ENCODE measurements around the gene CASD1.

Gene CASD1

DNA sequence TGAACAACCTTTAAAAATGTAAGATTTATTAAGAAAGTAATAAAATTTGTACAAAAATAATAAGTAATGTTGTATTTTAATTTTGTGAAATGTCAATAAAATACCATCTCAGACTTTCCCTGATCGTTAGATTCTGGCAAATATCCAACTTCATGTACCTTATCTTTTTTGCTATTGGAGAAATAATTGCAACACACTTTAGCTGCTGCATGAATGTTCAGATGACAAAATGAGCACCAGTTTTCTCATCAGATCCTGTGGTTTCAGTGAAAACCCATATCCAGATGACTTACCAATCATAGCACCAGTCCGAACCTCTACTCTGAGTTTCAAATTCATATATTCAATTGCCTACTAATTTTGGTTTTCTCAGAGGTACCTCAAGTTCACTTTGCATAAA, 69.9 kb downstream of the CASD1 start:
- DNase-seq (ENCODE audit: low read depth in 3 of 3, low spot score in 1 of 3), result no peak

DNA sequence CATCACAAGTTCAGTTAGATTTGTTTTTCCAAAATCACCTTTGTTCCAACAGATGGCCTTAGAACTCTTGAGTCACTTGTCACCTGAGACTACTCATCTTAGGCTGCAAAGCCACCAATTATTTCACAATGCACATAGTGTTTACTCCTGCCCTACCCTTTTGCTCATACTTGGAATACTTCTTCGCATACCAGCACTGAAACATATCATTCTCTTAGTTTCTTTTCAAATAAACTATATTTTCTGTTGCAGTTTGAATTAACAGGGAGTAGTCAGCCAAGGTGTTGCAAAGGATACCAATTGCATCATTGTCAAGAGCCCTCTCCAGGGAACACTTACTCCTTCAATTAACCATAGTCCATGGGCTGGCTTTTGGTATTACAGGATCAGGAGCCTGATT, 71.0 kb downstream of the CASD1 start:
- no peak for DNase-seq (ENCODE audit: low read depth in 3 of 3, low spot score in 1 of 3)

DNA sequence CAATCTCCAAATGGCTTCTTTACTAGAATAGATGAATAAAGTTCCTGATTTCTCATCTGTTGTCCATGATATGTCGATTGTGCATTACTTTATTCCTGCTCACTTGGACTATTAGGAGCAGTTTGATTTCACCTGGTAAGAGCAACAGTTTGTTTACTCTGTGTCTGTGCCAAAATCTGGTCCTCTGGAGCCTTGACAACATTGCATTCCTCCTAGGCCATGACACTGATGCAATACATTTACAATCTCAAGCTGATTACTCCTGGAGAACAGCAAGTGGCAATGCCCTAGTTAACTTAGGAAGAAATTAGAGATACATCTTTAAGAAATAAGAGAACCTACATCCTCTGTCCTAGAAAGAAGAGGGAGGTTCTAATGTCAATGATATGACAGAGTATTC, 74.5 kb downstream of the CASD1 start:
- DNase-seq (ENCODE audit: low read depth in 3 of 3, low spot score in 1 of 3), result no peak

DNA sequence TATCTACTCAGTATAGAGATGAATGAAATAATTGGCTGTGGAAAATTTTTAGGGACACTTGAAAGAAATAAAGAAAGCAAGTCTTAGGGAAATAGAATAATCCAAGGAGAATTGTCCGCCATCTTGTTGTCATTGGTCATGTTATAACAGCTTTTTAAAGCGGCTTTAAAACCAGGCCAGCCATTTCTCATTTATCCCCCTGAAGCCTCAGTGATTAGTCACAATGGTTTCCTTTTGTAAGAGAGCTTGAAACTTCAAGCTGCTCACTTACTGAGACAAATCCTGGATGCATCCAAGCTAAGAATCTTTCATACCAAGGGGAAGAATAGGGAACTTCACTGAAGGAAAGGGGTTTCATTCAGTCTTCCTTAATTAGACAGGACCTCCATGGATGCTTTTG, 78.5 kb downstream of the CASD1 start:
- no peak for DNase-seq (ENCODE audit: low read depth in 3 of 3, low spot score in 1 of 3)

DNA sequence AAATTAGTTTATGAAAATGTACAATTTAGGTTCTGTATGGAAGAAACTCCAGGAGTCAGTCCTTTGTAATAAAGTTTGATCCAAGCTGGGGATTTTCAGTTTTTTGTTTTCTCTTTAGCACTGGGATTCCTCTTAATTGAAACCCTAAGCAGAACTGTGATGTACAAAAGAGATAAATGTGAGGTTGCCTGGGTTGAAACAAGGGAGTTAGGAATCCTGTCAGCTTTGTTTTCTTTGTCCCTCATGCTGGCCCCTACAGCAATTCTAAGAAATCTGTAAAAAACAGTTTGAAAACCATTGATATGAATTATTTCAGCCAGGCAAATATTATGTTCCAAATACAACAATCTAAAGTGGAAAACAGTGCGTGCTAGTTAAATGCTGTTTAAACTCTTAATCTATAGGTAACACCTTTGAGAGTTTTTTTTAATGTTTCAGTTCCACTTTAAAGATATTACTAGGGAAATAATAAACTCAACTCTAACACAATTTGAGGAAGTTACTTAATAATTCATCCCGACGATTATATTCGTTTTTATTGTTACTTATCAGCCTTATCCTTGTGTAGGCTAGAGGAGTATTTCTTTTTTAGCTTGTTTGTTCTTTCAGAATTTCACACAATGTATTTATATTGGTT, 81.0 kb downstream of the CASD1 start:
- no peak for DNase-seq (ENCODE audit: low read depth in 3 of 3, low spot score in 1 of 3)

DNA sequence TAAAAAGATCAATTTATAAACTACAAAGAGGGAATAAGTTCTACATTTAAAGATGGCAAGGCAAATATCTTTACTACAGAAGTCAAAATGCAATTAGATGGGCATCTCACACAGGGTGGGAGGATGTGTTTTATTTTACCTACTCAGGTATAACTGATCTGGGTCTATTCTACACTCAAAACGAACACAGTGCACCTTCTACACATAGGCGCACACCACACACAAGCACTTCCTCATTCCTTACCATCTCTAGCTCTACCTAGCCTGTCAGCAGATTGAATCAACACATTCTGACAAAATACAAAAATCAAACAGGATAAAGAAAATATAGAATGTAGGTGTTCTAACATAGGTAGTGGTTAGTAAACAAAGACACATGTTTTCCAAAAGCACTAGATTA, 81.6 kb downstream of the CASD1 start:
- no peak for DNase-seq (ENCODE audit: low read depth in 3 of 3, low spot score in 1 of 3)

DNA sequence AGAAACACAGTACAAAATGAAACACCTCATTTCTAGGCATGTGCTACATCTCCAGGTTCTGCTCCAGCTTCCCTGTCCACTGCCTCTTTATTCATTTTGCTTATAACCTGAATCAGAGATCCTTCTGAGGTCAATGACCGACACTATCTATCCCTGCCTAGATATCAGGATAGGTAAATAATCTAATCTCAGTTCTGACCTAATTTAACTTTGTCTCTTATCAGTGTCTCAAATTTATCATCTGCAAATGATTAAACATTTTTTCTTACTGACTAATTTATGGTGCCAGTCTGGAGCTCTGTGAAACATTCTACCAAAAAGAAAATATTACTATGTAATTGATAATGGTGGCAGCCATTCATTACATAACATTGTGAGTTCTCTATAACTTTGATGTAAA, 85.3 kb downstream of the CASD1 start:
- no peak for DNase-seq (ENCODE audit: low read depth in 3 of 3, low spot score in 1 of 3)

DNA sequence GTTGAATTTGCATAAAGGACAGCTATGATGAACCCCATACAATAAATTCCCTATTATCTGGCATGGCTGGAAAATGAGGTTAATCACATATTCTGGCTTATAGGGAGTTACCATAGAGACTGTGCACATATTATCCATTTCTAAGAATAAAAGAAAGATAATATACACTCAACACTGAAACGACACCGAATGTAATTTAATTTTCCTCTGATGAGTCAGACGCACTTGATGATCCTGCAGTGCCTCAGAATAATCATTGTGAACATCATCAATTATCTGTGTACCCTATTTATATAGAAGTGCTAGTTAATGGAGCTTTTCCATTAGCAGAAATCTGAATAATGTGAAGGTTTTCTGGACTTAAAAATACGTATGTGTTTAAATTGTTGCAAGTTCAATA, 86.1 kb downstream of the CASD1 start:
- DNase-seq (ENCODE audit: low read depth in 3 of 3, low spot score in 1 of 3), result no peak

DNA sequence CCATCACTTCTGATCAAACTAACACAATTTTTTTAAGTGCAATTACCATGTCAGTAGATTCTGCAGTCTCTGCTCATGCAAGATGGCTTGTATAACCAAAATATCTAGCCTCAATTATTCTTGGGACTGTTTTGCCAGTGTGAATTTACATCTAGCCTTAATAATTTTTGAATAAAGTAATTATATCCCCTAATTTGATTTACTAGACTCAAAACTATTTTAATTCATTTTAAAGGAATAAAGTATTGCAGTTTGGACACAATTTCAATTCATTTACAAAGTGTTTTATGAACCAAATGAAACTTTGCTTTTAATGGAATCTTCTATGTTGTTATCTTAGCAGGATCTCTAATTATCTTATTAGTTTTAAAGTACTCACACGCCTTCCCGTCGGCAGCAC, 90.7 kb downstream of the CASD1 start:
- no peak for DNase-seq (ENCODE audit: low read depth in 3 of 3, low spot score in 1 of 3)

DNA sequence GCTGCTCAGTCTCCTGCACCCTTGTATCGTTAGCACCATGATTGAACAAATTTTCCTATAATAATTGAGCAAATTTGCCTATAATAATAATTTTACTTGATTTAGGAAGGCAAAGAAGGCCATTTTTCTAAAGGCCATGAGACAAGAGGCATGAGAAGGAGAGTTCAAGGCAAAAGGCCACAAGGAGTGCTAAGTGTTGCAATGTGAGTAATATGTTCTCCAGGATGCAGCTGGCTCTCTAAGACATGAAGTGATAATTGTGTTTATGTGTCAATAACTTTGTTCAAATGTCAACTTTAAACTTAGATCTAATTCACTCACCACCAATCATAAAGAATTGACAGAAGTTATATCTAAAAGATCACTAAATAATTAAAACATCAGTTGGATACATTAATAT, 92.6 kb downstream of the CASD1 start:
- DNase-seq (ENCODE audit: low read depth in 3 of 3, low spot score in 1 of 3), result no peak

DNA sequence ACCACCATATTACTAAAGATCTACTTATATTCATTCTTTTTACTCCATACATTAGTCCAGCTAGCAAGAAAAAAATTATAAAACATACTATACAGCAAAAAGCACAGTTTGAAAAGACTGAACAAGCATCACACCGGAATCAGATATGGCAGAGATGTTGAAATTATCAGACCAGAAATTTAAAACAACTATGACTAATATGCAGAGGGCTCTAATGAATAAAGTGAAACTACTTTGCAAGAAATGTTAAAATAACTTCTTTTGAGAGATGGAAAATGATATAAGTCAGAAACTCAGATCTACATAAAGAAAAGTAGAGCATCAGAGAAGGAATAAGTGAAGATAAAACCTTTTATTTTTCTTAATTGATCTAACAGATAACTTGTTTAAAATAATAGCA, 95.4 kb downstream of the CASD1 start:
- no peak for DNase-seq (ENCODE audit: low read depth in 3 of 3, low spot score in 1 of 3)
